Muscle of back (tissue), 11 donors: ENCODE results near the gene ADCY6. TPM values are rescaled to one million over a fixed set of nuclear protein-coding genes. Genes with fewer than 3 reads are reported as not detected.
A peak's percentile ranks its signal among the peaks of the same experiment; 100 is the strongest.

ENCODE experiments used
- DNase-seq, 3 donors: peaks; one replicate each; pipeline versions ENCODE4 v3.0.0 to v3.0.0-alpha.2; 2013
- polyA plus RNA-seq, 10 donors: library from polyadenylated mRNA; unstranded; fragments of 120-200 nt; gene quantifications; one replicate each; pipeline ENCODE4 v1.2.1, GENCODE V29; 2013; ENCODE audit not compliant: insufficient read length in 10 of 10

Gene ADCY6
- polyA plus RNA-seq, 10 donors, result 30.4 to 53.5 (median 38.0) TPM

DNA sequence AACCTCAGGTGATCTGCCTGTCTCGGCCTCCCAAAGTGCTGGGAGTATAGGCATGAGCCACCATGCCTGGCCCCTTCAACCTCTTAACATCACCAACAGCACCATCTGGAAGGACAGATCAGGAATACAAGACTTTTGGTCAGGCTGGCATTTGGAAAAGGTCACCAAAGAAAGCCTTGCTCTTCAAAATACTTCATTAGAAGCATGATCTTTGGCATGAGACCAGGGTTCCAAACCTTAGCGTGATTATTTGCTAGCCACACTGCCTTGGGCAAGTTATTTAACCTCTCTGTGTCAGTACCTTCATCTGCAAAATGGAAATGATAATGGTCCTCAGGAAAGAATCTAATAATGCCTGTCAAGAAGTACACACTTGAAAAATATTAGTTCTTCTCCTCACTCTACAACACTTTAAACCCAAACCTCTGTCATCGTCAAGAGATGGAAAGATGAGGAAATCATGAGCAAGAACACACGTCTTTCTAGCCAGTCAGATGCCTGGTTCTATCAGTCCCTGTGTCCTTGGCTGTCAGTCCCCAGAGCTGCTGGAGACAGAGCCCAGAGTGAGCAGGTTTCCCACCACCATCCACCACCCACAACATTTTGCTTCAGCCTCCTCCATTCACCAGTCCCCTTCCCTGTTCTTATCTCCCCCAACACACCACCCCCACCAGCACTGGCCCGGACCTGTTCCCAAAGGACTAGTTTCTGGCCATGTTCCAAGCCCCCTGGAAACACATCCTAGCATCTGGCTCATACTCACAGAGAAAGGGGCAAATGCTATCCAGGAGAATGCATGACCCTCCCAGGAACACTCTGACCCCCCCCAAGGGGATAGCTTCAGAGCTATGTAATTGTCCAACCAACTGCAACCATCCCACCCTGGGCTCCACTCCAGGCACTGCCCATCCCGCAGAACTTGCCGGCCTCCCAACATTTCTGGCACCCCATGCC is 2.0 kb downstream of the ADCY6 start:
- peak in 1 of 3 donors; percentile 34 for DNase-seq

DNA sequence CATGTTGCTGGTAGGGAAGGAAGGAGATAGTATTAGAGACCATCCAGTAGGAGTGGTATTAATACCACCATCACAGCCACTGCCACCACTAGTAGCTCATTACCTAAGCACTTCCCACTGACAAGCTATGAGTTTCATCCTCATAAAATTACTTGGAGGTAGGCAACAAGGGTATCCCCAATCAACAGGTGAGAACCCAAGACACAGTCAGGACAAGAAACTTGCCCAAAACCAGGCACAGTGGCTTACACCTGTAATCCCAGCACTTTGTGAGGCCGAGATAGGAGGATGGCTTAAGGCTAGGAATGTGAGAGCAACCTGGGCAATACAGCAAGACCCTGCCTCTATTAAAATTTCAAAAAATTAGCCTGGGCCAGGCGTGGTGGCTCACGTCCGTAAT is 5.5 kb downstream of the ADCY6 start:
- DNase-seq, result no peak

DNA sequence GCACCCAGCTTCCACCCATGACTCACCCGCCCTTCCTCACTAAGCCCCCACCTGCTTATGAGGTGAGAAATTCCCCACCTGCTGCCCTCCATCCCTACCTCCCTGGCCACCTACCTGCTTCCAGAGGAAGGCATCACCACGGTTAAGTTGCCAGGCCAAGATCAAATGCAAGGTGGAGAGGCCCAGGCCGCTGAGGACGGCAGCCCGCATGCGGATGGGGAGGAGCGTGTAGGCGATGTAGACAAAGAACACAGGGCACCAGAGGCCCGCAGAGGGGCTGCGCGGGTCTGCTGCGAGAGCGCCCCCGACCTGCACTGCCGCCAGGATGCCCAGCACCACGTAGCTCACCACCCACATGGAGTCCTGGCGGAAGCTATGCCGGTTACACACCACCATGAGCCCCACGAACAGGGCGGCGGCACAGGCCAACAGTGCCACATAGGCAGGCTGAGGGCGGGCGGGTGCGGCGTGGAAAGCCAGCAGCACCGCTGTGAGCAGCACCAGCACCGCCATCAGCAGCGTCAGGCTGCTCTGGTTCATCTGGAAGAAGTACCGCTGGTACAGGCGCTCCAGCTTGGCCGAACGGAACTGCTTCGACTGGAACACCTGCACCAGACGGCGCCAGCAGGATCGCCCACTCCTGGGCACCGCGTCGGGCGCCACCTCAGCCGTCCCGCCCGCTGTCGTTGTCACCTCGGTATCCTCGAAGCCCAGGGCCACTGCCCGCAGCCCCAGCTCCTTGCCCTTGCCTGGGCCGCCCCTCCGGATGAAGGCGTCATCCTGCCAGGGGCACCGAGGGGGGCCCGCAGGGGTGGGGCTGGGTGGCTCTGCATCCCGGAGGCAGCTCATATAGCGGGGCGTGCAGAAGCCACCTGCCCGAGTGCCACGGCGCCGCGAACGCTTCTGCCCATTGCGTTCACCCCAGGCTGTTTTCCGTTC is 6.2 kb downstream of the ADCY6 start:
- no peak for DNase-seq

DNA sequence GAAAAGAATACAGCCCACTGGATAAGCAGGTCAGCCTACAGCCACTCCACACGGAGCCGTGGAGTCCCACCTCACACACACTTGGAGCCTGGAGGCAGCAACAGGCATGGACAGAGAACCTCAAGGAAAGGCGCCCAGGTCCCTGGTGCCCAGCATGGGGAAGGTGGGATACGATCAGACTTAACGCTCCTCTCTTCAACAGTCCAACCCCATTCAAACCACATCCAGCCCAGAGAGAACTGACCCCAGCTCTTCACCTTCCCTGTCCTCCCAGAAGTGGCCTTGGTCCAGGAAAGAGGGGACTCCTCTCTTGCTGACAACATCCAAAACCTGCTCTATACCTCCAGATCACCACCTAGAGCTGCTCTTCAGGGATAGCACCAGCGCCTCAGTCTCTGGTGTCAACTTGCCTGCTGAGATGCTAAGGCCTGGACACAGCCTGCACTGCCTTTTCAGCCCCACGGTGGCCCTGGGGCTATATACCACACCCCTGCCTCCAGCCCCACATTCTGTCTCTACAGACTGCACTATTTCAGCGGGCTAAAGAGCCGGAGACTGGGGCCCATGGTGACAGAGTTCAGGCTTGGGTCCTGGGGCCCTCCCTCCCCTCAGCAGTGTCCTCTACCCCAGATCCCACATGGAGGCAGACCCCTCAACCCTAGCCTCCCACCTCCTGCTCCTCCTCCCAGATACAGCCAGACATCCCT is 7.0 kb downstream of the ADCY6 start:
- DNase-seq, result no peak

DNA sequence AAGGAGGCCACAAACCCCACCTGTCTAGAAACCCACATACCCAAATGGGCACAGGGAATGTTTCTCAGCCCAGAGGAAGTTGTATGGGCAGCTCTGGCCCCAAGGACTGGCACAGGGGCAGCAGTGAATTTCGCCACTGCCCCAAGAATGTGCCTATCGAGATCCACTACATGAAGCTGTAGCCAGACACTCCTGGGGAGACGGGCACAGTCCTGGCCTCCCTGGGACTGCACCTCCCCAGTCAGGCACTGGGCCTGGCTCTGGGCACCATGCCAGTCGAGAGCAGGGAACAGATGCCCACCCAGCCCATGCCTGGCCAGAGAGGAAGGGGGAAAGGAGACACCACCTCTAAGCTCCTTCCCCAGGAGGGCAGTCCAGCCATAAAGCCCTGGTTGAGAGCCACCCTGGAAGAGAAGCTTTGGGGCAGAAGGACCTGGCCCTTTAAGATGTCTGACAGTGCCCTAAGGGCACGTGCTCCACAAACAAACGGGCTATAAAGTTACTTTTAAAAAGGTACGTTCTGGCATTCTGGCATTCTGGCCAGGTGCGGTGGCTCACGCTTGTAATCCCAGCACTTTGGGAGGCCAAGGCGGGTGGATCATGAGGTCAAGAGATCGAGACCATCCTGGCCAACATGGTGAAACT is 8.4 kb downstream of the ADCY6 start:
- no peak for DNase-seq

DNA sequence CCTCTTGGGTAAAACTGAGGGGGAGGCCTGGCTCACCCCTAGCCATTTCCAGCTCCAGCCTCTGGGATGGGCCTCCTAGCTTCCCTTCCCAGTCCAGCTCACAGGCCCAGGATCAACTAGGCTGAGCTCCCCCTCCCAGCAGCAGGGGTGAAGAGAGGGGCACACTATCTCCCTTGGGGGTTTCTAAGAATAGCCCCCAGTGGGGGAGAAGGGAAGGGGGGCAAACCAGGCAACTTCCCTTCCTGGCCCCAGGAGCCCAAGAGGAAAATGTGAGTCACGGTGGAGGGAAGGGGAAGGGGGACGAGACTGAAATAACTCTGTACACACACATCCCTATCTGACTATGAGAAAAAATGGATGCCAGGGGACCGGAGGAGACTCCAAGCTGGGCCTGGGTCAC is 9.0 kb downstream of the ADCY6 start:
- peak; percentile 47 to 89 (median 66) for DNase-seq

DNA sequence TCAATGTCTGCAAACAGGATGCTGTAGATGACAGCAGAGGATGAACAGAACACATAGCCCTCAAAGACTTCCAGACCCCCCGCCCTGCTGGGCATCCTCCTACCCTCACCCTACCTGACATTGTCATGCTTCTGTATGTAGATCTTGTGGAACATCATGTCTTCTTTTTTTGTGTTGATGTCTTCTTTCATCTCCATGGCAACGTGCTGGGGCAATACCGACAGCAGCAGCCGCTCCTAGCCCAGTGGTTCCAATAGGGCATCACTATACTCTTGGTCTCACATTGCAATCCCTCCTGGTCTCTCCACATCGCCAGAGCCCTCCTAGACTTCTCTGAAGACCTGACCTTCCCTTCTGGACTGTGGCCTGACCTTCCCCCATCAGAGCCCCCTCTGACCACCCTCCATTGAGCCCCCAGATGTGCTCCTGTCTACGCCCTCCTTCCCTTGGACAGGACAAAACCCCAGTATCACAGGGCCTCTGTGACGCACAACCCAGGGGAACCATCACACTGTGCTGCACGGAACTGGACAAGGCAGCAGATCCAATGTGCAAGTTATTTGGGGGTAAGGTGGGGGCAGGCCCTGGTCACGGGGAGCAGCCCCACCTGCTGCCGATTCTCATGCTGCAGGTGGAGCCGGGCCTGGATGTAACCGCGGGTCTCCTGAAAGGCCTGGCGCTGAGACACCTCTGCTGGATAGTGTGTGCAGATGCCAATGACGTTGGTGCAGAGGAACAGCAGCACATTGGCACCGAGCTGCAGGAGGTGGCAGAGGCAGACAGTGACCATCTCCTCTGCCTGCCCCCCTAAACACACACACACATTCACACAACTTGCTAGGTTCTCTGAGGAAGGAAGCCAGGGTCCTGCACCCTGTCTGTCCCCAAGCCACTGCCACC is 11.1 kb downstream of the ADCY6 start:
- DNase-seq, result no peak

DNA sequence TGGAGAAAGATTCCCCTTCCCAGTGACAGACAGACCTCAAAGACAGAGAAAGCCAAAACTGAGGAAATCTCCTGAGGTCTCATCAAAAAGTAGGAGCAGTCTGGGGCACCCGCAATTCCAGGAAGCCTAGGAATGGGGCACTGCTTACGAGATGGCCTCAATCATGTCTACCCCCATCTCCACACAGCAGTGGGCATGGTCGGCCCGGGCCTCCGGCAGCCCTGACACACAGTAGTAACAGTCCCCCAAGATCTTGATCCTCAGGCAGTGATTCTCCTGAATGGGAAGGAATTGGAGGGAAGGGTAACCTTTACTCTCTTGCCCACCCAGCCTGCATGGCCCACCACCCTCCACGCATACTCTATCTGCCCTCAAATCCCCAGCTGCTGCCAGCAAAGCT is 11.9 kb downstream of the ADCY6 start:
- DNase-seq, result no peak

DNA sequence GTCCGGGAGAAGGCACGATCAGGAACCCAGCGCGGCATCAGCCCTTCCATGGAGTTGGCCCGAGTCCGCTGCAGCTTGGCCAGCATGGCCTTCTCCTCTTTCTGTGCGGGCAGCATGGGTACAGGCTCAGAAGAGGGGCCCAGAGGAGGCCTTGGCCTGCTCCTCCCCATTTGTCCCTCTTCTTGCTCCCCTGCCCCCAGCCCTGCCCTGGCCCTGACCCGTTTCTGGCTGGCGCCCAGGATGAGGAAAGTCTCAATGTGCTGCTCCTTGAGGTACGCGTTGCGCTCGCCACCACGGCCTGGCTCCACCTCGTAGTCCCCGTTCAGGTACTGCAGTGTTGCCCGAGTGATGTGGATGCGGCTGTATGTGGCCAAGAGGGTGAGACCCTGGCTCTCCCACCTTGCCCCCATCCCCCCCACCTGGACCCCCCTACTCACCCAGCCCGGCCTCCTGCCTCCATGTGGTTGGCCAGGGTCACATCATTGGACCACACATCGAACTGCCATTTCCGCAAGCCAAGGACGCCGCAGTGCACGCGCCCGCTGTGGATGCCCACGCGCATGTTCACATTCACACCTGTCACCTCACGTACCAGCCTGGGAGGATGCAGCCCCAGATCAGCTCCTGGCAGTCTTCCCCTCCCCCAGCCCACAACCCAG is 12.8 kb downstream of the ADCY6 start:
- DNase-seq, result no peak

DNA sequence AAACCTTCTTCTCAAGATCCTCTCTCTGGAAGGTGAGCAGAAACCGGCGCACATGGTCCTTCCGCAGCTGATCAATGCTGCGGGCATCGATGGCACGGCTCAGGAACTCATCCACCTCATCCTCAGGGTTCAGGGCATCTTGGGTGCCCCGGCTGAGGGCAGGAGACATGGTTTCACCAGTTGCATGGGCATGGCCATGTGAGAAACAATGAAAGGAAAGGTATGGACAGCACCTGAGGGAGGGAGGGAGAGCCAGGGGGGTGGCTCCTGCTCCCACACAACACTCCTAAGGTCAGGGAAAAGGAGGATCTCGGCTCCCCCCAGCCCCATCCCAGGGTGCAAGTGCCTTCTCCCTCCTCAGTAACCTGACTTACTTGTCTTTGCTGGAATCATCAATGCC is 13.6 kb downstream of the ADCY6 start:
- DNase-seq, result no peak

DNA sequence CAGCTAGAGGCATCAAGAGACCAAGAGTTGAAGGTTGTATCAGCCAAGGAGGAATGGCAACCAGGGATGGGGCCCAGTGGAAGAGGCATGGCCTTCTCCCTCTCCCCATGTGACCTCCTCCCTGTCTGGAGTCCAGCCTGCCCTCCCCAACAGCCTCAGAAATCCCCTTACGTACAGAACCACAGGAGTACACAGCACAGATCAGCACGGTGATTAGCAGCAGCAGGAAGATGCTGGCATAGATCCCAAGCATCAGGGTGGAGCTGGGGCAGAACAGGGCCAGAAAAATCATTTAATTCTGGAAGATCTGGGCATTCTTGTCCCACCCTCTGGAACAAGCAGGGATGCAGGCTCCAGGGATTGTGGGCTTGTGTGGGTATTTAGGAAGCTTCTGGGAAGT is 14.4 kb downstream of the ADCY6 start:
- no peak for DNase-seq

DNA sequence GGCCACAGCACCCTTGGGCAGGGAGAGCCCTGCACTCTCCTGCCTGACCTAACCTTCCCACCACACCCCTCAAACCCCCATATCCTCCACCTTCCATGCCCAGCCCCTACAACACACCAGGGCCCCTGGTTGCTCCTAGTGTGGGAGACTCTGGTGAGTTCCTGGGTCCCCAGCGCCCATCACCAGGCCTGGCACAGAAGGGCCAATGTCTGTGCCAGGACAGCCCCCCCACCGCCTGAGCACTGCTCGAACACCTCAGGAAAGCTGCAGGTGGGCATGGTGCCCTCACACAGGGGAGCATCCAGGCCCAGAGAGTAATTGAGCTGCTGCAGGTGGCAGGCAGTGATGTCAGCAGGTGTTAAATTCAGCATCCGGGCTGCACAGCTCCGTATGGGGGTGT is 15.2 kb downstream of the ADCY6 start:
- no peak for DNase-seq

DNA sequence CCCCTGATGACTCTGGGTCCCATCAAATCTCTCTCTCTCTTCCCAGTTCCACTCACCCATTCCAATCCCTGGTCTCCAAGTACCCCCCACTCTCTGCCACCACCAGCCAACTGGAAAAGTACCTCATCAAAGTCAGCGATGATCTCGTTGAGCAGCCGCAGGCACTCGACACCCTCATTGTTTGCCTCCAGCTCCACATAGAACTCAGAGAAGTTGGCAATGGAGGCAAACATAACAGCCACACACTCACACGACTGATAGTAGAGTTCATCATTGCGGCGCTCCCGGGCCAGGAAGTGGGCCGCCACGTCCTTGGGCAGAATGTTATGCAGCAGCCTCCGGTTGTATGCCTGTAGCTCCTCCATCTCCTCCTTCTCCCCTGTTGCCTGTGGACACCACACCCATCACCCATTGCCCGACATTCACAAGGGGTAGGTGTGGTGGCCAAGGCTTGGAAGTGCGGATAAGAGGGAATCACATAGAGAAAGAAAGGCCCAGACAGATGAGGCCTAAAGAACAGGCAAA is 17.2 kb downstream of the ADCY6 start:
- no peak for DNase-seq

DNA sequence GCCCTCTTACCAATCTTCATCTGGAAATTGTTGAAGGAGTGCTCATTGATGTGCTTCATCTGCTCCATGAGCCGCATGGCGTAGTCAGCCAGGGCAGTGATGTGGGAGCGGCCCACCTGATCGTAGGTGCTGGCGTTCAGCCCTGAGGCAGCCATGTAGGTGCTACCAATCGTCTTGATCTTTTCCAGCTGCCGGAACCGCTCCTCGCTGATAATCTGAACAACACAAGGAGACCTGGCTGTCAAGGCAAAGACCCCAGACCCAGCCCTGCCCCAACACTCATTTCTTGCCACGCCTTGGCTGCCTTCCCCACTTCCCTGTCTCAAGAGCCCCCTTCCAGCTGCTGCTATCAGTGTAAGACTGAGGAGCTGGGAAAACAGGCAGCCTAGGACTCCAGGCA is 18.1 kb downstream of the ADCY6 start:
- no peak for DNase-seq

DNA sequence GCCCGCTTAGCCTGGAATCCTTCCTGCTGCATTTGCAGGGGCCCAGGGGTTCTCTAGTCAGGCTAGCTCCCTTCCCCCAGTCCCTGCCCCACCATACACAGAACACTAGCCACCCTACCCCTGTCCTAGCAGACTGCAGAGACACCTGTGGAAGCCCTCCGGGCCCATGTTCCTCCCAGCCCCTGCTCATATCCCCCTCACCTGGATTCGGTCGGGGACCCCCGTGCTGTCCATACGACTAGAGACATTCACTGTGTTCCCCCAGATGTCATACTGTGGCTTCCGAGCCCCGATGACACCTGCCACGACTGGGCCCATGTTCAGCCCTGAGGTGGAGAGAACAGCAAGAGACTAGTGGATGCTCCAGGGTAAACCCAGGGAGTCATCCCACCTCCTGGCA is 20.2 kb downstream of the ADCY6 start:
- no peak for DNase-seq

DNA sequence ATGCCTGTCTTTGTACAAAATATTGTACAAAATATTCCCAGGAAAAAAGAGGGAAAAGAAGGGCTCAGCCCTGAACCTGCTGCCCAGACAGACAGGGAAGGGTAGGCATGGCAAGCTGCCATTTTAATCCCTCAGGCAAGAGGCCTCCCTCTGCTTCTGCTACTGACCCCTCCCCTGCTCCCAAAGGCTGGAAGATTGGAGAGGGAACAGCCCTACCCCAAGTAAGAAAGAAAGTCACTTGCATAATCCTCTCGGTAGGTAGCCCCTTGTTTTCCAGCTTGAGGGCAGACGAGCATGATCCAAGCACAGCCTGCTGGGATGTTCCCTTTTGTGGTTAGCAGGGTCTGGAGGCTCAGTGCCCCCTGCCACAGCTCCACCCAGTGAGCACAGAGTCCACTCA is 20.7 kb downstream of the ADCY6 start:
- no peak for DNase-seq

DNA sequence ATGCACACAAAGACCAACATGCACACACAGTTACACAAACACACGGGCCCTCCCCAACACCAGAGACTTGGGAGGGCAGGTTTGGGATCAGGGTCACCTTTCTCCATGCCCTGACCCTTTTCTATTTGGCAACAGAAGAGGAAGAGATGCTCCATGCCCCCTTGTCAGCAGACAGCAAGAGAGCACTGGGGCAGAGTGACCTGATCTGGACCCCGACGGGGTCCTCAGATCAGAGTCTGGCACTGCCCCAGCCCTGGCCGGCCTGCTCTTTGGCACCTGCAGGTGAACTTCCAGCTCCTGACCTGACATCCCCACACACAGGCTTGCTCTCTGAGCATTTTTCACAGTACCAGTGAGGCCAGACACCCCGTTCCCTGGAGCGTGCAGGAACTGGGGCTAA is 21.4 kb downstream of the ADCY6 start:
- no peak for DNase-seq

DNA sequence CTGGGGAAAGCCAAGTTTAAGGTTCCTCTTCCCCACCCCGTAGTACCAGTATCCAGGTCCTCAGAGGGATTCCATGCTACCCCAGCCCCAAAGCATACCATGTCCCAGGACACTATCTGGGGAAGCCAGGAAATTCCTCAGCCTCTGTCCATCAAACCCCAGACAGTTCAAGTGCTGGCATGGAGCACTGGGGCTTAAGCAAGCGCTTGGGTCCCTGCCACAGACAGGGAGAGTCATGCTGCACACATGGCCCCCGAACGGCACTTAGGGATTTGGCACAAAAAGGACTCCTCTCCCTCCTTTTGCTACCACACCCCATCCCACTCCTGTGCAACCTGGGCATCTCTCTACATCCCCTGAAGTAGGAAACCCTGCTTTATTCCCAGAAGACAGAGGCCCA is 21.8 kb downstream of the ADCY6 start:
- DNase-seq, result no peak

DNA sequence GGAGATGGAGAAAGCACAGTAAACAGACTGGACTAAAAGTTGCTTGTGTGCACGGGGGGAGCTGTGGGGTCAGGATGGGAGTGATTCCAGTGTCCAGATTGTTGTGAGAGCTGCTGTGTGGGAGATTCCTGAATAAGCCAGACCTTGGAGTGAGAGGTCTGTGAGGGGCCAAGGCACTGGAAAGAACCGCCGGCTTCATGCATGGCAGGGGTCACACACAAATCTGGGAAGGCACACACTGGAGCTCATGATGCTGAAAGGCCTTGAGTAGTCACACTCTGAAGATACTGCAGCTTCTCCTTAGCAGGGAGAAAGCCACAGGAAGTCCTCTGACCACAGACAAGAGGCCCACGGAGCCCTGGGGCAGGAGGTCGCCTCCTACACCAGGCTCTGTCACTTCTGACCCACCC is 23.1 kb downstream of the ADCY6 start:
- no peak for DNase-seq

DNA sequence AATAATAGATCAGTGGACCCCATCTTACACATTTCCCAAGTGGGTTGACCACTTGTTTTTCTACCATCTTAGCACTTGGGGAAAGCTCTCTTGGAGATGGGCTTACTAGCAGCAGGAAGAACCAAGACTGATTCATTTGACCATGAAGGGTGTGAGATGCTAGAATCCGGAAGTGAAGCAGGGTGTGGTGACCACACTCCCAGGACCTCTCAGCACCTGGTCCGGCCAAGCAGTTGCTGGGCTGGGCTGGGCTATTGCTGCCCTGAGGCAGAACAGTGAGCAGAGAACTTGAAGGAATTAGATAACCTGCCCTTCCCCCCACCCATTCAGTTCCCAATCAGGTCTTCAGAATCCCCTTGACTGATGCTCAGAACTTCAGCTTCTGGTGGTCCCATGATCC is 24.4 kb downstream of the ADCY6 start:
- DNase-seq, result no peak
